ENCODE results near the gene SH3GL1. TPM values are rescaled to one million over a fixed set of nuclear protein-coding genes. Genes with fewer than 3 reads are reported as not detected.

SH3GL1 gene
- total RNA-seq, 1 experiment from 2014 or later = 59.8 TPM

DNA sequence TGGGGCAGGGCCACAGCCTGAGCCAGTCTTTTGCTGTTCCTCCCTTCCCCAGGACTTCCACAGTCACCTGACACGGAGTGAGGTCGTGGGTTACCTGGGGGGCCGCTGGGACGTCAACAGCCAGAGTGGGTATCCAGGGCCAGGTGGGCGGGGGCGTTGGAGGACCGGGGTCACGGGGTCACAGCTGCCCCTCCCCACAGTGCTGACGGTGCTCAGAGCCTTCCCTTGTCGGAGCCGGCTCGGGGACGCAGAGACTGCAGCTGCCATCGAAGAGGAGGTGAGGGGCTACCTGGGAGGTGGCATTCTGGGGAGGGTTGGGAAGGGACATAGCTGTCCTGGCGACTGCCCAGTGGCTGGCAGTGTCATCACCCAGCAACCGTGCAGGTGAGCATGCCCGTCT, 45.5 kb downstream of the SH3GL1 start:
- no peaks in the 10 kb centered on the region for H3K36me3 ChIP-seq (ENCODE audit: low read depth, low read length)
- H3K27ac ChIP-seq (ENCODE audit: low read length) = no peak overlapping the region
- no peak for TF ChIP-seq EZH2 (IDR thresholded peaks at IDR 0.05; ENCODE audit: low read length, unreplicated experiment)
- no peak for TF ChIP-seq EZH2phosphoT487 (IDR thresholded peaks at IDR 0.05; ENCODE audit: borderline replicate concordance, low read length)
- TF ChIP-seq, protein P1, sequence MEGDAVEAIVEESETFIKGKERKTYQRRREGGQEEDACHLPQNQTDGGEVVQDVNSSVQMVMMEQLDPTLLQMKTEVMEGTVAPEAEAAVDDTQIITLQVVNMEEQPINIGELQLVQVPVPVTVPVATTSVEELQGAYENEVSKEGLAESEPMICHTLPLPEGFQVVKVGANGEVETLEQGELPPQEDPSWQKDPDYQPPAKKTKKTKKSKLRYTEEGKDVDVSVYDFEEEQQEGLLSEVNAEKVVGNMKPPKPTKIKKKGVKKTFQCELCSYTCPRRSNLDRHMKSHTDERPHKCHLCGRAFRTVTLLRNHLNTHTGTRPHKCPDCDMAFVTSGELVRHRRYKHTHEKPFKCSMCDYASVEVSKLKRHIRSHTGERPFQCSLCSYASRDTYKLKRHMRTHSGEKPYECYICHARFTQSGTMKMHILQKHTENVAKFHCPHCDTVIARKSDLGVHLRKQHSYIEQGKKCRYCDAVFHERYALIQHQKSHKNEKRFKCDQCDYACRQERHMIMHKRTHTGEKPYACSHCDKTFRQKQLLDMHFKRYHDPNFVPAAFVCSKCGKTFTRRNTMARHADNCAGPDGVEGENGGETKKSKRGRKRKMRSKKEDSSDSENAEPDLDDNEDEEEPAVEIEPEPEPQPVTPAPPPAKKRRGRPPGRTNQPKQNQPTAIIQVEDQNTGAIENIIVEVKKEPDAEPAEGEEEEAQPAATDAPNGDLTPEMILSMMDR (conservative IDR thresholded peaks at IDR 0.05; ENCODE audit: low read depth, low read length) = no peak
- H3K9ac ChIP-seq (ENCODE audit: low read length) = no peak overlapping the region
- H3K4me1 ChIP-seq (ENCODE audit: insufficient read depth, low read length) = no peaks in the 10 kb centered on the region
- no peak overlapping the region for H3K4me3 ChIP-seq (ENCODE audit: low read length)
- ChIA-PET POLR2A (ENCODE audit: unreplicated experiment) (no interaction called here), CTCF (no interaction called here)
- no peak overlapping the region for H2AFZ ChIP-seq (ENCODE audit: low read length)
- no peaks in the 10 kb centered on the region for H3K27me3 ChIP-seq (ENCODE audit: low read length)
- no peaks in the 10 kb centered on the region for H3K9me3 ChIP-seq (ENCODE audit: low read length)
- no peaks in the 10 kb centered on the region for H3F3A ChIP-seq (ENCODE audit: low read length, unreplicated experiment)
- ATAC-seq (no peak), DNase-seq (no peak)
- no peaks in the 10 kb centered on the region for H4K20me1 ChIP-seq (ENCODE audit: low read length)
- no TSS peak for BruUV-seq (replicated peaks)
- intact Hi-C loops (cut with micrococcal nuclease) = loop anchor here (5.0 kb wide), 1 partner anchor 88 kb away; no protein-coding TSS in a partner anchor
- H3K9me2 ChIP-seq (replicated peaks; ENCODE audit: low read length) = no peaks in the 10 kb centered on the region
- H3K4me2 ChIP-seq (ENCODE audit: low read length) = no peak overlapping the region
- no peaks in the 10 kb centered on the region for H3K79me2 ChIP-seq (ENCODE audit: low read length)

DNA sequence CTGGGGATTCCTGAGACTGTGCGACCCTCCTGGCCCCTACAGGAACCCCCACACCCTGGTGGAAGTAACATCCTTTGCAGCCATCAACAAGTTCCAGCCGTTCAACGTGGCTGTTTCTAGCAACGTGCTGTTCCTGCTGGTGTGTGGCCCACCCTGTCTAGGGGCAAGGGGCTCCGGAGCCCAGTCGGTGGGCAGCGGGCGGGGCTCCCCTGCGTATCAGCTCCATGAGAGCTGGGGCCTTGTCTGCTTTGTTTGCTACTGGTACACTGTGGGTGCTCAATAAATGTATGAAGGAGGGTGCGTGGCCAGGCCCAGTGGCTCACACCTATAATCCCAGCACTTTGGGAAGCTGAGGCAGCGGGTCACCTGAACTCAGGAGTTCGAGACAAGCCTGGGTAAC, 46.1 kb downstream of the SH3GL1 start:
- intact Hi-C loops (cut with micrococcal nuclease) = loop anchor here (5.0 kb wide), 1 partner anchor 87 kb away; no protein-coding TSS in a partner anchor
- CTCF ChIA-PET = no interaction called here
- DNase-seq (no peak), ATAC-seq (no peak)
- H3K9me3 ChIP-seq (ENCODE audit: low read length) = no peaks in the 10 kb centered on the region
- TF ChIP-seq, protein P1 (conservative IDR thresholded peaks at IDR 0.05; ENCODE audit: low read depth, low read length) = no peak
- TF ChIP-seq EZH2 (IDR thresholded peaks at IDR 0.05; ENCODE audit: low read length, unreplicated experiment) (no peak), EZH2phosphoT487 (IDR thresholded peaks at IDR 0.05; ENCODE audit: borderline replicate concordance, low read length) (no peak)
- H3K27ac ChIP-seq (ENCODE audit: low read length) = no peak overlapping the region
- no peaks in the 10 kb centered on the region for H3K36me3 ChIP-seq (ENCODE audit: low read depth, low read length)
- H3K27me3 ChIP-seq (ENCODE audit: low read length) = no peaks in the 10 kb centered on the region
- no TSS peak for BruUV-seq (replicated peaks)
- H3K9ac ChIP-seq (ENCODE audit: low read length) = no peak overlapping the region
- no peak overlapping the region for H3K4me2 ChIP-seq (ENCODE audit: low read length)
- POLR2A ChIA-PET (ENCODE audit: unreplicated experiment) = no interaction called here
- no peaks in the 10 kb centered on the region for H3F3A ChIP-seq (ENCODE audit: low read length, unreplicated experiment)
- no peaks in the 10 kb centered on the region for H4K20me1 ChIP-seq (ENCODE audit: low read length)
- H3K4me3 ChIP-seq (ENCODE audit: low read length) = no peak overlapping the region
- H2AFZ ChIP-seq (ENCODE audit: low read length) = no peak overlapping the region
- no peaks in the 10 kb centered on the region for H3K79me2 ChIP-seq (ENCODE audit: low read length)
- H3K4me1 ChIP-seq (ENCODE audit: insufficient read depth, low read length) = no peaks in the 10 kb centered on the region
- H3K9me2 ChIP-seq (replicated peaks; ENCODE audit: low read length) = no peaks in the 10 kb centered on the region

DNA sequence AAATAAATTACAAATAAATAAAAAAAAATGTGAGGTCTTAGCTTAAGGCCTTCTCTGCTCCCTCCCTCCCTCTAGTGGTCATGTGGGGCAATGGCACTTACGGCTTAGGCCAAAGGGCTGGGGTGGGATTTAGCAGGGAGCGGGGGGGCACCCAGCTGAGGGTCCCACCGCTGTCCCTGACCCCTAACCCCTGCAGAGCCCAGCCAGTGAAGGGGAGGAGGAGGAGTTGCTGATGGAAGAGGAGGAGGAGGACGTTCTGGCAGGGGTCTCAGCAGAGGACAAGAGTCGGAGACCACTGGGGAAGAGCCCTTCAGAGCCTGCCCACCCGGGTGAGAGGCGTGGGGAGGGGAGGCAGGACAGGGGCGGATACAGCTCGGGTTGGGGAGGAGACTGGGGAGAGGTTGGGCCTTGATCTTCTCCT, 47.6 kb downstream of the SH3GL1 start:
- DNase-seq (peak; percentile 57), ATAC-seq (peak; percentile 55; the same call in 1 of the 2 replicates)
- H3K9me3 ChIP-seq (ENCODE audit: low read length) = no peaks in the 10 kb centered on the region
- no peaks in the 10 kb centered on the region for H3K27me3 ChIP-seq (ENCODE audit: low read length)
- CTCF ChIA-PET = interaction anchor here (0.6 to 1.2 kb wide), 7 partner anchors 10 to 574 kb away, joined by 3 to 23 read pairs (median 5); partner anchors contain the start of gene YJU2
- BruUV-seq (replicated peaks) = no TSS peak
- no peaks in the 10 kb centered on the region for H3K79me2 ChIP-seq (ENCODE audit: low read length)
- H2AFZ ChIP-seq (ENCODE audit: low read length) = no peak overlapping the region
- no peaks in the 10 kb centered on the region for H3K36me3 ChIP-seq (ENCODE audit: low read depth, low read length)
- no peaks in the 10 kb centered on the region for H3K4me1 ChIP-seq (ENCODE audit: insufficient read depth, low read length)
- no peaks in the 10 kb centered on the region for H3K9me2 ChIP-seq (replicated peaks; ENCODE audit: low read length)
- POLR2A ChIA-PET (ENCODE audit: unreplicated experiment) = interaction anchor here (0.6 to 0.7 kb wide), 2 partner anchors 9 to 11 kb away, joined by 3 to 11 read pairs; partner anchors contain the start of gene MPND
- intact Hi-C loops (cut with micrococcal nuclease) = loop anchor here (5.0 kb wide), 1 partner anchor 85 kb away; no protein-coding TSS in a partner anchor
- no peak overlapping the region for H3K9ac ChIP-seq (ENCODE audit: low read length)
- H3K4me2 ChIP-seq (ENCODE audit: low read length) = no peak overlapping the region
- no peak for TF ChIP-seq EZH2phosphoT487 (IDR thresholded peaks at IDR 0.05; ENCODE audit: borderline replicate concordance, low read length)
- TF ChIP-seq, protein P1 (conservative IDR thresholded peaks at IDR 0.05; ENCODE audit: low read depth, low read length) = peak; percentile 65
- H4K20me1 ChIP-seq (ENCODE audit: low read length) = no peaks in the 10 kb centered on the region
- H3K27ac ChIP-seq (ENCODE audit: low read length) = no peak overlapping the region
- H3F3A ChIP-seq (ENCODE audit: low read length, unreplicated experiment) = no peaks in the 10 kb centered on the region
- no peak overlapping the region for H3K4me3 ChIP-seq (ENCODE audit: low read length)
